ENCODE data around the gene MED13L. TPM values are rescaled to one million over a fixed set of nuclear protein-coding genes. Genes with fewer than 3 reads are reported as not detected.
"Not testable (repeated sequence)": the region's sequence is repeated elsewhere in the genome, so short reads cannot be mapped to it uniquely, and the experiment has no call there.

The MED13L gene
- total RNA-seq, 1 experiment from 2014 or later: 20.1 TPM

- DNase-seq (ENCODE audit: low read depth): no peak
- in situ Hi-C loops (cut with HindIII; ENCODE audit: low pct_unique_long_range_greater_than_20kb, low sequenced_read_pairs): no loop called here
Observed at GRCh38 chr12:116262741-116263140, 14.8 kb downstream of the MED13L start.

GRCh38 chr12:116261525-116262100 lies 15.9 kb downstream of the MED13L start:
- in situ Hi-C loops (cut with HindIII; ENCODE audit: low pct_unique_long_range_greater_than_20kb, low sequenced_read_pairs): no loop called here
- no peak for DNase-seq (ENCODE audit: low read depth)

- in situ Hi-C loops (cut with HindIII; ENCODE audit: low pct_unique_long_range_greater_than_20kb, low sequenced_read_pairs): no loop called here
- no peak for DNase-seq (ENCODE audit: low read depth)
Observed at GRCh38 chr12:116259800-116260577, 17.5 kb downstream of the MED13L start.

GRCh38 chr12:116257826-116258225 lies 19.7 kb downstream of the MED13L start:
- no peak for DNase-seq (ENCODE audit: low read depth)
- in situ Hi-C loops (cut with HindIII; ENCODE audit: low pct_unique_long_range_greater_than_20kb, low sequenced_read_pairs): no loop called here

GRCh38 chr12:116257215-116257614 lies 20.3 kb downstream of the MED13L start:
- in situ Hi-C loops (cut with HindIII; ENCODE audit: low pct_unique_long_range_greater_than_20kb, low sequenced_read_pairs): no loop called here
- DNase-seq (ENCODE audit: low read depth): no peak

GRCh38 chr12:116249938-116250337 lies 27.6 kb downstream of the MED13L start:
- in situ Hi-C loops (cut with HindIII; ENCODE audit: low pct_unique_long_range_greater_than_20kb, low sequenced_read_pairs): no loop called here
- no peak for DNase-seq (ENCODE audit: low read depth)

- no peak for DNase-seq (ENCODE audit: low read depth)
- in situ Hi-C loops (cut with HindIII; ENCODE audit: low pct_unique_long_range_greater_than_20kb, low sequenced_read_pairs): no loop called here
Observed at GRCh38 chr12:116248930-116249329, 28.6 kb downstream of the MED13L start.

- in situ Hi-C loops (cut with HindIII; ENCODE audit: low pct_unique_long_range_greater_than_20kb, low sequenced_read_pairs): no loop called here
- DNase-seq (ENCODE audit: low read depth): no peak
Observed at GRCh38 chr12:116248433-116248832, 29.1 kb downstream of the MED13L start.

GRCh38 chr12:116247377-116247776 lies 30.1 kb downstream of the MED13L start:
- in situ Hi-C loops (cut with HindIII; ENCODE audit: low pct_unique_long_range_greater_than_20kb, low sequenced_read_pairs): no loop called here
- no peak for DNase-seq (ENCODE audit: low read depth)

GRCh38 chr12:116246490-116247179 lies 30.9 kb downstream of the MED13L start:
- DNase-seq (ENCODE audit: low read depth): no peak
- in situ Hi-C loops (cut with HindIII; ENCODE audit: low pct_unique_long_range_greater_than_20kb, low sequenced_read_pairs): no loop called here

- no peak for DNase-seq (ENCODE audit: low read depth)
- in situ Hi-C loops (cut with HindIII; ENCODE audit: low pct_unique_long_range_greater_than_20kb, low sequenced_read_pairs): no loop called here
Observed at GRCh38 chr12:116245189-116245588, 32.3 kb downstream of the MED13L start.

GRCh38 chr12:116244474-116245090 lies 32.9 kb downstream of the MED13L start:
- no peak for DNase-seq (ENCODE audit: low read depth)
- in situ Hi-C loops (cut with HindIII; ENCODE audit: low pct_unique_long_range_greater_than_20kb, low sequenced_read_pairs): no loop called here

- DNase-seq (ENCODE audit: low read depth): peak; percentile 54
Observed at GRCh38 chr12:116244001-116244400, 33.5 kb downstream of the MED13L start.

GRCh38 chr12:116242740-116243139 lies 34.8 kb downstream of the MED13L start:
- no peak for DNase-seq (ENCODE audit: low read depth)
- in situ Hi-C loops (cut with HindIII; ENCODE audit: low pct_unique_long_range_greater_than_20kb, low sequenced_read_pairs): no loop called here

More at GRCh38 chr12:116244001-116244400, 33.5 kb downstream of the MED13L start:
- in situ Hi-C loops (cut with HindIII; ENCODE audit: low pct_unique_long_range_greater_than_20kb, low sequenced_read_pairs): no loop called here

GRCh38 chr12:116241157-116241759 lies 36.2 kb downstream of the MED13L start:
- DNase-seq (ENCODE audit: low read depth): no peak
- in situ Hi-C loops (cut with HindIII; ENCODE audit: low pct_unique_long_range_greater_than_20kb, low sequenced_read_pairs): no loop called here

- in situ Hi-C loops (cut with HindIII; ENCODE audit: low pct_unique_long_range_greater_than_20kb, low sequenced_read_pairs); DNase-seq (ENCODE audit: low read depth): not testable (repeated sequence)
Observed at GRCh38 chr12:116238570-116239119, 38.8 kb downstream of the MED13L start.

- DNase-seq (ENCODE audit: low read depth): no peak
- in situ Hi-C loops (cut with HindIII; ENCODE audit: low pct_unique_long_range_greater_than_20kb, low sequenced_read_pairs): no loop called here
Observed at GRCh38 chr12:116238149-116238548, 39.3 kb downstream of the MED13L start.

- DNase-seq (ENCODE audit: low read depth): no peak
- in situ Hi-C loops (cut with HindIII; ENCODE audit: low pct_unique_long_range_greater_than_20kb, low sequenced_read_pairs): no loop called here
Observed at GRCh38 chr12:116236976-116237375, 40.5 kb downstream of the MED13L start.
